Raji (cell line): ENCODE results near the gene FAM20C.

Experiments
- POLR2A ChIP-seq: IDR thresholded peaks from 2 replicates; pipeline ENCODE4 v1.6.1; 2011; ENCODE audit warnings: low read depth, low read length, control low read depth; ENCODE audit not compliant: insufficient read depth

Gene FAM20C

DNA sequence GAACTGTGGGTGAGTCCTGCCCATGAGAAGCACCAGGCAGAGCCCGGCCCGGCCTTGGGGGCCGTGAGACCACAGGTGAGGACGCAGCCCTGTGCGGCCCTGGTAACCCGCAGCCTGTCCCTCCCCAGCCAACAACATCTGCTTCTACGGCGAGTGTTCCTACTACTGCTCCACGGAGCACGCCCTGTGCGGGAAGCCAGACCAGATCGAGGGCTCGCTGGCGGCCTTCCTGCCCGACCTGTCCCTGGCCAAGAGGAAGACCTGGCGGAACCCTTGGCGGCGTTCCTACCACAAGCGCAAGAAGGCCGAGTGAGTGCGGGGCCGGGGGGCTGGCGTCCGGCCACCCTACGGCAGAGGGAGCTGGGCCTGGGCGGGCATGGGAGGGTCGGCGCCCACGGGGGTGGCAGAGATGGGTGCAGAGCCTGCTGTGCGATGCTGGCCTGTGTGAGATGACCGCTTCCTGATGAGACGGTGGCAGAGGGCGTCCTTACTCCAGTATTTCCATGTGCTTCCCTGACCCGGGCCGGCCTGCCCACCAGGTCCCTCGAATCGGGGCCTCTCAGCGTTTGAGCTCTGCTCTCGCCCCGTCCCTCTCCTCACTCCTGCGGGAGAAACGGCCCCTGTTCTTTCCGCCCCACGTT is 63.5 kb downstream of the FAM20C start:
- no peak for TF ChIP-seq POLR2A

DNA sequence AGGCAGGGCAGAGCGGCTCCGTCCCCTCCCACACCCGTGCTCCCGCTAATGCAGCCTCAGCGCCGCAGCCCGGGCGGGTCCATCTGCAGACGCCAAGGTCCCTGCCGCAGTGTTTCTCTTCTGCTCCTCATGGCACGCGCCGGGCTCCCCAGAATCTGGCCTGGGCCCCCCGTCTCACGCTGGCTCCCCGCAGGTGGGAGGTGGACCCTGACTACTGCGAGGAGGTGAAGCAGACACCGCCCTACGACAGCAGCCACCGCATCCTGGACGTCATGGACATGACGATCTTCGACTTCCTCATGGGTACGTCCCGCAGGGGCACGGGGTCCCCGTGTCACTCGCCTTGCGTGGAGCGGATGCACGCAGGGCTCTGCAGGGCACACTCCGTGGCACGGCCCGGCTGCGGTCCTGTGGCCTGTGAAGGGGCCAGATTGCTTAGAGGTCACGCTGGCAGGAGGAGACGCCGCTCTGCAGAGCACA is 64.1 kb downstream of the FAM20C start:
- TF ChIP-seq POLR2A: no peak

DNA sequence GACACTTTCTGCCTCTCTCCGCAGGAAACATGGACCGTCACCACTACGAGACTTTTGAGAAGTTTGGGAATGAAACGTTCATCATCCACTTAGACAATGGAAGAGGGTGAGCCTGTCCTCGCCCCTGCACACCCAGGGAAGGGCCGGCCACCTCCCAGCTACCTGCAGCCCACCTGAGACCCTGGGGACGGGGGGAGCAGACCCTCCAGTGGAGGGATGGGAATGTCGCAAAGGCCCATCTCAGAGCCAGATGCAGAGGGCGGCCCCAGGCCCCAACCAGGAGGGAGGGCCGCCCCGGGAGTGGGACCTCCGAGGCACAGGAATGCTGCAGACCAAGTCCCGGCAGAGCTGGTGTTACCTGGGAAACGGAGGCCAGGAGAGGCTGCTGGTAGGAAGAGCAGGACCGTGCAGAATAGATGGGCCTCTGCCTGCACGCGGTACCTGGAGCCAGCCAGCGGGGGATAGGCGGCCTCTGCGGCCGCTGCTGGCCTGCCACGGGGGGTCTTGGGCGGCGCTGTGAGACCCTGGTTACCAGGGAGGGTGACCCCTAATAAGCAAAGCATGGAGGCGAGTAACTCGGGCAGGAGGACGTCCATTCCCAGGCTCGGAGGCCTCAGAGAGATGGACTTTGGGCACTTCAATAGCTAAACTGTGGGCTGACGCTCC is 64.7 kb downstream of the FAM20C start:
- TF ChIP-seq POLR2A: no peak

DNA sequence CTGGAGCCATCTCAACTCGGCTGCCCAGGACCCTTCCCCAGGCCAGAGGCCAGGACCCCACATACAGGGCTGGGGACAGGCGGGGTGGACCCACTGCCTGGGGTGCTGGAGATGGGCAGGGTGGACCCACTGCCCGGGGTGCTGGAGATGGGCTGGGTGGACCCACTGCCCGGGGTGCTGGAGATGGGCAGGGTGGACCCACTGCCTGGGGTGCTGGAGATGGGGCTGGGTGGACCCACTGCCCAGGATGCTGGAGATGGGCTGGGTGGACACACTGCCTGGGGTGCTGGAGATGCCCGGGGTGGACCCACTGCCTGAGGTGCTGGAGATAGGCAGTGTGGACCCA is 65.2 kb downstream of the FAM20C start:
- TF ChIP-seq POLR2A: no peak

DNA sequence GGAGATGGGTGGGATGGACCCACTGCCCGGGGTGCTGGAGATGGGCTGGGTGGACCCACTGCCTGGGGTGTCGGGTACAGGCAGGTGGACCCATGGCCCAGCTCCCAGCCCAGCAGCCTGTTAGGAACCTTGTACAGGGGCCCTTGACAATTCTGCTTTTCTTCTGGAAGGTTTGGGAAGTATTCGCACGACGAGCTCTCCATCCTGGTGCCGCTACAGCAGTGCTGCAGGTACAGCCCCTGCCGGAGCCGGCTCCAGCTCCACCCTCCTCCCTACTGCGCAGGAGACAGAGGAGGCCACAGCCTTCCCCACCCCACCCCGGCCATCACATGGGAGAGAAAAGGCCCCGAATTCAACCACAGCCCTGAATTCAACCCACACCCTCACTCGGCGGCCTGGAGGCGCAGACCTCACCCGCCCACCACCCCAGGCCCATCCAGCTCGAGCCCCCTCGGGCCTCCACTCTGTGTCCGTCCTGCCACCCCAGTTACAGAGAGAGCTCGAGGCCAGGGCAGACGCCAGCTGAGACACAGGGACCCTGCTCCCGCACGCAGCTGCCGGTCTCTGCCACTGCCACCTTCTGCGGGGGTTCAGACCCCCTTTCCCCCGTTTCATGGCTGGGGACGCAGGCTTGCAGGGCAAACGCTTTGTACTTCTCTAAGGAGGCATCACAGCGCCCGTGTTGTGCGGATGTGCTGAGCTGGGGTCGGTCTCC is 66.3 kb downstream of the FAM20C start:
- no peak for TF ChIP-seq POLR2A

DNA sequence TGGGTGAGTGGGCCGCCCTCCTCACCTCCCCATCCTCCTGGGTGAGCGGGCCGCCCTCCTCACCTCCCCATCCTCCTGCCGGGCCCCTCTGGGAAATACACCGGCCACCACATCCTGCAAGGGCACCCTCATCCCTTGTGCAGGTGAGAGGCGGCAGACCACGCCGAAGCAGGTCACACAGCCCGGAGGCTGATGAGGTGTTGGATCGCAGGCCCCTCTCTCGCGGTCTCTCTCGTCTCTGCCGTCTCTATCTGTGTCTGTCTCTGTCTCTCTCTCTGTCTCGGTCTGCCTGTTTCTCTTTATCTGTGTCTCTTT is 66.8 kb downstream of the FAM20C start:
- no peak for TF ChIP-seq POLR2A

DNA sequence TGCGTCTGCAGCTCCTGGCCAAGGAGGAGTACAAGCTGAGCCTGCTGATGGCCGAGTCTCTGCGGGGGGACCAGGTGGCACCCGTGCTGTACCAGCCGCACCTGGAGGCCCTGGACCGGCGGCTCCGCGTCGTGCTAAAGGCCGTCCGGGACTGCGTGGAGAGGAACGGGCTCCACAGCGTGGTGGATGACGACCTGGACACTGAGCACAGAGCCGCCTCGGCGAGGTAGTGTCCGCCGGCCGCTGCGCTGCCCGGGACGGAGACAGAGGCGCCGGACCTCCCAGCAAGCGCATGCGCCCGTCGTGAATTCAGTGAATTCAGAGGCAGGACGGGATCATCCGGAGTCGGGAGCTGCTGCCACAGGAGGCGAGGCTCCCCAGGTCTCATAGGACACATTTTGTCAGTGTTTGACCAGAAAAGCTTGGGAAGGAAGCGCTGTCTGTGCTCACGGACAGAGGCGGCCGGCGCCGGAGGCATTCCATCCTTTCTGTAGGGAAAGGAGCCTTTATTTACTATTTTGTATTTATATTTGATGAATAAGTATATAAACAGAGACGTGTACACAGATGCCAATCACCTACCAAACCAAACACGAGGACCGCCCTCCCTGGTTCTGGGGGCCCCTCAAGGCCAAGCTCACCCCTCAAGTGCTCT is 67.5 kb downstream of the FAM20C start:
- no peak for TF ChIP-seq POLR2A

DNA sequence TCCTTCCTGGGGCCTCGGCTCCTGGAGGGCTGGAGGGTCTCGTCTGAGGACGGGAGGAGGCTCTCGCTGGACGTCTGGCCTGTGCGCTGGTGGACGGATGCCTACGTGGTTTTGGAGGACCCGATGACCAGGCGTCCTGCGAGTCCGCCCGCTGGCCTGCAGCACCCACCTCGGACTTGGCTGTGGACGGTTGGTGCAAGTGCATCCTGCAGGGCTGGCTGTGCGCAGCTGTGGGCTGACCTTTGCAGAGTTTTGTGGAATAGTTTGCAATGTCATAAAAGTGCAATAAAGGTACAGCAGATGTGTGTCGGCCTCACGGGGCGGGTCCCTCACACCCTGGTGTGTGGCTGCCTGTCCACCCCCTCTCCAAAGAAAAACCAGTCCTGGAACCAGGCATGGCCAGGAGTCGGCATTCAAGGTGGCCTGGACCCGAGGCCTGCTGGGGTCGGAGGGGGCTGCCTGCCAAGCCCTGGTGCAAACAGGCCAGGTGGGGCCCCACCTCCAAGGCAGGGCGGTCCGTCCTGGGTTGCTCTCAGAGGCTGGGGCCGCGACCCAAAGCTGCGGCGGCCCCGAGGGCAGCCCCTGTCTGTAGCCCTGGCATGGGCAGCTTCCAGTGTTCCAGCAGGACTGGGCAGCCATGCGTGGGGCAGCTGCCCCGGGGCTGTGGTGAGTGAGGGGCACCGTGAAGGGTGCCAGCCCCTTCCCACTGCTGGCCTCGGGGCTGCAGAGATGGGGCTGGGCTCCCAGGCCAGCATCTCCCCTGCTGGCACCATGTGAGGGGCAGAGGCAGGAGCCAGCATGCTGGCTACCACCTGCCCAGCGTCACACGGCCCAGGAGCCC is 68.3 kb downstream of the FAM20C start:
- TF ChIP-seq POLR2A: no peak

DNA sequence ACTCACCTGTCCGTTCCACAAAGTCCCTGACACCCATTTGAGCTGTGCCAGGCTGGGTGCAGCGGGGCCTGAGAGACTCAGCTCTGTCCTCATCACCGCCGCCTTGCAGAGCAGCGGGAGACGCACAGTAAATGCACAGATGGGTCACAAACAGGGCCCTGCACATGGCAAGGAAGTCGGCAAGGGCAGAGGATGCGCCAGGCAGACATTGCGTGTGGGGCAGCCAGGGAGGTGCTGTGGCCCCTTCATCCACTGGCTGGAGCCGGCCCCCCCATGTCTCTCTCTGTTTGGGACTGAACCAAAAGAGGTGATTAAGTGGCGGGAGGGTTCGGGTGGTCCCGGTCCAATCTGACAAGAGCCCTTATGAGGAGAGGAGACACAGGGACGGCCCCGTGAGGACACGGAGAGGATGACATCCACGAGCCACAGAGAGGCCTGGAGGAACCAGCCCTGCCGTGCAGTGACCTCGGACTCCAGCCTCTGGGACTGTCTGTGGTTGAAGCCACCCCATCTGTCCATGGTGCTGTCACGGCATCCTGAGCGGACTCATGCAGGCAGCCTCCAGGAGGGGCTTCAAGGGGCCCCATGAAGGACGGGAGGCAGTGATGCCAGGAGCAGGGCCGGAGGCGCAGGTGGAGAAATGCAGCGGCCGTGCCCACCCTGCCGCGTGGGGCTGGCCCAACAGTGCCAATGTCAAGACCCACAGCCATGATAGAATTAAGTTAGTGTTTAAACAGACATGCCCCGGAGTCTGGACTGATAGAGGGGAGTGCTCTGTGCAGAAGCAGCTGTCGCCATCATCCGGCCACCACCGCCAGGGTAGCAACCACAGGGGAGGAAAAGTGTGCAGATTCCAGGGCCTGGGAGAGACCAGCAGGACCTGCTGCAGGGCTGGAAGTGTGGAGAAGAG is 69.2 kb downstream of the FAM20C start:
- TF ChIP-seq POLR2A: no peak

DNA sequence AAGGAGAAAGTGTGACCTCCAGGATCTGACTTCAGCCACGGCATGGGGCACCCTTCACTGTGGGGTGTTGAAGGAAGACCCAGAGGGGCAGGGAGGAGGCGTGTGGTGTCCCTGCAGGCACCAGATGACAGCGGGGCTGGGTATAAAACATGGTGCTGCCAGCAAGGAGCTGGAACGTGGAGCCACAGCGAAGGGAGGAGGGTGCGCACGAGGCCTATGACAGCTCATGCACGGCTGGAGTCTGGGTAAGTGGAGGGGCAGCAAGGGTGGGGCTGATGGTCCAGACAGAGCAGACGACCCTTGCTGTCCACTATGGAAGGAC is 69.8 kb downstream of the FAM20C start:
- no peak for TF ChIP-seq POLR2A

DNA sequence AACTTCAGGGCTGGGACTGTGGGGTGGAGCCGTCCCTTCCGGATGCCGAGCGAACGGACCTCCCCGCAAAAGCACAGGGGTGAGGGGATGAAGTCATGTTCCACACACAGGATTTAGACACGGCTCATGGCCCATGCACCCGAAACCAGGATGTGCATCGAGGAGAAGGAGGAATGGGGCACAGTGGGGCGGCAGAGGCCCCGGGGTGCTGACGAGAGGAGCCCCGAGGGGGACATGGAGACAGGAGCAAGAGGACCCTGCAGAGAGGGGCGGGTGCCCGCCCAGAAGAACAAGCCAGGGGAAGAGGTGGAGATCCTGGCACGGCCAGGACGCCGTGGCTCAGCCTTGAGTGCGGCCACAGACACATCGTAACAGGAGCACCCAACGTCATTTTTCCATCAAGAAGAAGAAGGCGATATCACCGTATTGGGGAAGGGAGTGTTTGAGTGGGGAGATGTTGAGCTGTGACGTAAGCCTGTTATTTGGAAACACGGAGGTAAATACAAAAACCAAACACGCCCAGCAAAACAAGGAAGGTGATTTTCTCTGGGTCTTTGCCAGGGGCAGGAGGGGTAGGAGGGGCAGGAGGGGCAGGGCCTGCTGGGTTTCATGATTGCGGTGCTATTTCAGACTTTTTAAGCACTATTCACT is 72.3 kb downstream of the FAM20C start:
- TF ChIP-seq POLR2A: no peak

DNA sequence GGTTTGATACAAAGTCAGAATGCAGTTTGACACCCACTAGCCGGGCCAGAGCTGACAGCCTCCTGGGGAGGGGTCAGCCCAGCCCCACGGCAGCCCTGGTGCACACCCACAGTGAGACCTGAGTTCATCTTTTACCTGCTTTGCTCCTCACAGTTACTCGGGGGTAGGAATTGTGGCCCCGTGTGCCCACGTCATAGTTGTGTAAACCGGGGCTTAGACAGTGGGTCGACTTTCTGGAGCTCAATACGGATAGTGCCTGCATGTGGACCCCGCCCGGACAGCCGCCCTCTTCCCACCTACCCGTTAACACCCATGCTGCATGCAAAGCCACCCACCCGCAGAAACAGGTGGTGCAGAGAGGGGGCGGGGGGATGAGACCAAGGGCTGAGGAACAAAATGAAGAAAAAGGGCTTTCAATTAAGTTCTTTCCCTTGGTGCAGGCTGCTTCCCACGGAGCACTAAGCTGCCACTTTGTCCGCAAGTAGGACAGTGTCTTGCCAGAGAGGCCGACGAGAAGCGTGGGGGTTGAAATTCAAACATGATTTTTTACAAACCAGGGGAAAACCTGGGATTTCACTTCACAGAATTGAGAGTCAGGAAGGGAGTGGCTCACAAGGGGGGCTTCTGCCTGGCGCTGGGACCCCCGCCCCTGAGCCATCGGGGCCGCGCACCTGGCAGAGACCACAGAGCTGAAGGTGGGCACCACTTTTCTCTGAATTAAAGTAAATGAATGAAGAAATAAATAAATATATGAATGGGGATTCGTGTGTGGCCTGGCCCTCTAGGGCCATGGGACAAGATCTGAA is 73.0 kb downstream of the FAM20C start:
- no peak for TF ChIP-seq POLR2A
